Left ventricle myocardium inferior (tissue), 1 donor: ENCODE measurements around the gene GLRX2. TPM values are rescaled to one million over a fixed set of nuclear protein-coding genes. Genes with fewer than 3 reads are reported as not detected.

Source experiments
- DNase-seq: peaks from one replicate; pipeline ENCODE4 v3.0.0-alpha.2; 2020
- H3K27ac ChIP-seq: fragments of 200-600 bp; replicated peaks from 2 replicates; pipeline ENCODE4 v1.8.0; 2021
- H3K27me3 ChIP-seq: fragments of 200-600 bp; 2 replicates; pipeline ENCODE4 v1.8.0; 2021; ENCODE audit warnings: low read depth
- H3K36me3 ChIP-seq: fragments of 200-600 bp; 2 replicates; pipeline ENCODE4 v1.8.0; 2021
- H3K4me1 ChIP-seq: fragments of 200-600 bp; 2 replicates; pipeline ENCODE4 v1.8.0; 2021
- H3K4me3 ChIP-seq: fragments of 200-600 bp; 2 replicates; pipeline ENCODE4 v1.8.0; 2021; ENCODE audit warnings: mild to moderate bottlenecking, moderate library complexity
- H3K9me3 ChIP-seq: fragments of 200-600 bp; replicated peaks from 2 replicates; pipeline ENCODE4 v1.8.0; 2021
- CTCF ChIP-seq: fragments of 200-600 bp; IDR thresholded peaks from 2 replicates; pipeline ENCODE4 v1.8.0; 2021; ENCODE audit warnings: antibody characterized with exemption, mild to moderate bottlenecking, borderline replicate concordance
- intact Hi-C: fragments of 100-400 bp; cut with micrococcal nuclease; formaldehyde crosslinking; loops from one replicate; pipeline ENCODE4 v1.11.0; 2022
- total RNA-seq: library from RNA; stranded (reverse); fragmentation: NEBNext Ultra II Directional; extraction: Animal tissue kit (Norgen Biotek cat#: 25700); gene quantifications from one replicate; pipeline ENCODE4 v1.2.1, GENCODE V29; 2021
- donor health status: DM: no; HTN: yes; CAD: no; lungs with severe emphysema.

Gene GLRX2
- total RNA-seq, 1 donor from 2014 or later = 31.8 TPM

DNA sequence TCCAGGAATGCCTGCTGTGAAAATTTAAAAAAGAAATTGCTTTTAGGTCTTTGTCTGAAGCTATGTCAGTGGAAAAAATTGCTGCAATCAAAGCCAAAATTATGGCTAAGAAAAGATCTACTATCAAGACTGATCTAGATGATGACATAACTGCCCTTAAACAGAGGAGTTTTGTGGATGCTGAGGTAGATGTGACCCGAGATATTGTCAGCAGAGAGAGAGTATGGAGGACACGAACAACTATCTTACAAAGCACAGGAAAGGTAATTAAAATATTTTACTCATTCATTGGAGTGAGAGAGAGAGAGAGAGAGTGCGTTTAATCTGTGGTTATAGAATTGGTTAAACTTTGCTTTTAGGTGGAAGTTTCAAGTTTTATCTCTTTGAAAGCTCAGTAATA is 36.6 kb upstream of the GLRX2 start:
- H3K27ac ChIP-seq = no peak overlapping the region
- DNase-seq = no peak
- peaks cover 16% of the 10 kb centered on the region for H3K4me1 ChIP-seq
- H3K9me3 ChIP-seq = no peaks in the 10 kb centered on the region
- TF ChIP-seq CTCF = no peak
- H3K4me3 ChIP-seq = no peak overlapping the region
- intact Hi-C loops = no loop called here
- no peaks in the 10 kb centered on the region for H3K27me3 ChIP-seq
- H3K36me3 ChIP-seq = peaks cover 76% of the 10 kb centered on the region

- Histone ChIP-seq H3K36me3 (peaks cover 78% of the 10 kb centered on the region), H3K27me3 (no peaks in the 10 kb centered on the region), H3K27ac (no peak overlapping the region), H3K4me1 (peaks cover 16% of the 10 kb centered on the region), H3K4me3 (no peak overlapping the region), H3K9me3 (no peaks in the 10 kb centered on the region)
- TF ChIP-seq CTCF = no peak
- no peak for DNase-seq
- intact Hi-C loops = no loop called here
Measured at GRCh38 chr1:193140254-193140653, 35.0 kb upstream of the GLRX2 start.

DNA sequence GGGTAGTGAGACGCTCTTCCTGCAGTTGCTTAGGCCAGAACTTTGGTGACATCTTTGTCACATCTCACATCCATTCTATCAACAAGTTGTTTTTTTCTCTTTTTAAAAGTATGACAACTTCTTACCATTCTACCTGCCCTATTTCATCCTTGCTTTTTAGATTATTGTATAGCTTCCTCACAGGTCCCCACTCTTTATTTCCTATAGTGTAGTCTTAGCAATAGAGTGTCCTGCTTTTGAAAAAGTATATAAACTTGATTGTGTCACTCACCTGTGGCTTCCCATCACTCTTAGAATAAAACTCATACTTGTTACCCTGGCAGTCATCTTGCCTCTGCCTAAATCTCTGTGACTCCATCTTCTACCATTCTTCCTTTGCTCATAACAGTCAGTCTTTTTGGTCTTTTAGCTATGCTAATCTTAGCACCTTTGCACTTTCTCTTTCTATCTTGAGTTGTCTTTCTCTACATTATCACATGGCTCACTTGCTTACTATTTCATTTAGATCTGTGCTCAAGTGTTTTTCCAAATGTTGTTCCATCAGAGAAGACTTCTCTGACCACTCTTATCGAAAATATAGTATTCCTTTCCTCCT is 26.1 kb upstream of the GLRX2 start:
- Histone ChIP-seq H3K4me1 (peaks cover 30% of the 10 kb centered on the region), H3K27me3 (no peaks in the 10 kb centered on the region), H3K9me3 (no peaks in the 10 kb centered on the region), H3K36me3 (peaks cover 55% of the 10 kb centered on the region), H3K4me3 (no peak overlapping the region), H3K27ac (no peak overlapping the region)
- no peak for DNase-seq
- no peak for TF ChIP-seq CTCF
- intact Hi-C loops = no loop called here

- DNase-seq = no peak
- Histone ChIP-seq H3K4me1 (peaks cover 62% of the 10 kb centered on the region), H3K9me3 (no peaks in the 10 kb centered on the region), H3K36me3 (peaks cover 31% of the 10 kb centered on the region), H3K27ac (no peak overlapping the region), H3K4me3 (no peak overlapping the region), H3K27me3 (no peaks in the 10 kb centered on the region)
- no peak for TF ChIP-seq CTCF
- intact Hi-C loops = loop anchor here (10.0 kb wide), 1 partner anchor 71 kb away; the partner anchor contains the start of genes RO60 and UCHL5
Measured at GRCh38 chr1:193125369-193125768, 20.2 kb upstream of the GLRX2 start.

DNA sequence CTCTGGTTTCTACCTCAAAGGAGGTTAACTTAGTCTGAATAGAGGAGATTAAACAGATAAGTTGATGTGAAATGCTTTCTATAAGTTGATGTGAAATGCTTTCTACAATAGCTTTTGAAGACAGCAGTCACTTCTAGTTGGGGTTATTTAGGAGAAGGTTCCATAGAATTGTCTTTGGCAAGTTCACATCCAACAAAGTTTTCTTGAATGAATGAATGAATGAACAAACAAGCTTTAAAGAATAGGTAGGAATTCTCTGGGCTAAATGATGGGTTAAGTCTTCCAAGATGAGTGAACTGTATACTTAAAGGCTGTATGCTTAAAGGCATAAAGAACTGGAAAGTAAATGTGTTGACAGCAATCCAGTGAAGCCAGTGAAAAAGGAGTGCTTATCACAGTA is 18.5 kb upstream of the GLRX2 start:
- no peak for TF ChIP-seq CTCF
- H3K4me1 ChIP-seq = peaks cover 62% of the 10 kb centered on the region
- peaks cover 19% of the 10 kb centered on the region for H3K36me3 ChIP-seq
- H3K9me3 ChIP-seq = no peaks in the 10 kb centered on the region
- no peak for DNase-seq
- H3K27ac ChIP-seq = no peak overlapping the region
- intact Hi-C loops = loop anchor here (10.0 kb wide), 1 partner anchor 69 kb away; the partner anchor contains the start of genes RO60 and UCHL5
- H3K27me3 ChIP-seq = no peaks in the 10 kb centered on the region
- peak overlapping the region; percentile 87 for H3K4me3 ChIP-seq
